Peyer's patch (tissue), 4 donors: Measurements from ENCODE around the gene ENPP3.

Experiments used
- POLR2A ChIP-seq, 2 donors: fragments of 450-650 bp; IDR thresholded peaks; one replicate each; pipeline ENCODE4 v1.5.1; 2017; ENCODE audit warnings: antibody characterized with exemption in 2 of 2, mild to moderate bottlenecking in 2 of 2, moderate library complexity in 2 of 2
- TF ChIP-seq, protein P1 (sequence below), 6 experiments: fragments of 450-650 bp in 4 of 6; fragments of 200-600 bp in 2 of 6; sonication (generic) in 1 of 6; IDR thresholded peaks; one replicate each; pipeline ENCODE4 v1.5.1; 2017 to 2019; ENCODE audit warnings: antibody characterized with exemption in 6 of 6, mild to moderate bottlenecking in 3 of 6, moderate library complexity in 1 of 6

GRCh38 chr6:131652472-131652871 lies 15.4 kb downstream of the ENPP3 start:
- TF ChIP-seq, protein P1, sequence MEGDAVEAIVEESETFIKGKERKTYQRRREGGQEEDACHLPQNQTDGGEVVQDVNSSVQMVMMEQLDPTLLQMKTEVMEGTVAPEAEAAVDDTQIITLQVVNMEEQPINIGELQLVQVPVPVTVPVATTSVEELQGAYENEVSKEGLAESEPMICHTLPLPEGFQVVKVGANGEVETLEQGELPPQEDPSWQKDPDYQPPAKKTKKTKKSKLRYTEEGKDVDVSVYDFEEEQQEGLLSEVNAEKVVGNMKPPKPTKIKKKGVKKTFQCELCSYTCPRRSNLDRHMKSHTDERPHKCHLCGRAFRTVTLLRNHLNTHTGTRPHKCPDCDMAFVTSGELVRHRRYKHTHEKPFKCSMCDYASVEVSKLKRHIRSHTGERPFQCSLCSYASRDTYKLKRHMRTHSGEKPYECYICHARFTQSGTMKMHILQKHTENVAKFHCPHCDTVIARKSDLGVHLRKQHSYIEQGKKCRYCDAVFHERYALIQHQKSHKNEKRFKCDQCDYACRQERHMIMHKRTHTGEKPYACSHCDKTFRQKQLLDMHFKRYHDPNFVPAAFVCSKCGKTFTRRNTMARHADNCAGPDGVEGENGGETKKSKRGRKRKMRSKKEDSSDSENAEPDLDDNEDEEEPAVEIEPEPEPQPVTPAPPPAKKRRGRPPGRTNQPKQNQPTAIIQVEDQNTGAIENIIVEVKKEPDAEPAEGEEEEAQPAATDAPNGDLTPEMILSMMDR (IDR thresholded peaks at IDR 0.05), result no peak
- TF ChIP-seq POLR2A (IDR thresholded peaks at IDR 0.05), result no peak
